ENCODE measurements around the gene SMOC2. TPM values are rescaled to one million over a fixed set of nuclear protein-coding genes. Genes with fewer than 3 reads are reported as not detected.

Gene SMOC2
- total RNA-seq, 4 donors from 2014 or later, result 5.8 to 14.5 (median 9.0) TPM

GRCh38 chr6:168545428-168545827 is 104.4 kb downstream of the SMOC2 start:
- WGBS, 2 donors (ENCODE audit: low coverage in 1 of 2), result 0 to 61% methylated on average over 1 to 6 of the region's 6 CpGs
- no peak for DNase-seq
- no peaks in the 10 kb centered on the region for H3K27me3 ChIP-seq
- no peak overlapping the region for H3K27ac ChIP-seq
- no peaks in the 10 kb centered on the region for H3K36me3 ChIP-seq
- H3K4me3 ChIP-seq, result no peak overlapping the region
- intact Hi-C loops (cut with DNase I; ENCODE audit: low total_unique reads), result no loop called here
- no peaks in the 10 kb centered on the region for H3K4me1 ChIP-seq
- in situ Hi-C loops (cut with MboI; ENCODE audit: low pct_ligation_motif_present in 1 of 4, low pct_unique_long_range_greater_than_20kb in 1 of 4, low sequenced_read_pairs in 3 of 4), result no loop called here
- H3K9me3 ChIP-seq, result no peaks in the 10 kb centered on the region
- TF ChIP-seq POLR2AphosphoS5 (IDR thresholded peaks at IDR 0.05) (no peak), EP300 (IDR thresholded peaks at IDR 0.05; ENCODE audit: low read depth) (no peak), POLR2A (IDR thresholded peaks at IDR 0.05) (no peak), CTCF (IDR thresholded peaks at IDR 0.05) (no peak)

GRCh38 chr6:168546151-168546550 is 105.2 kb downstream of the SMOC2 start:
- TF ChIP-seq POLR2A (IDR thresholded peaks at IDR 0.05), result no peak
- no peak for TF ChIP-seq EP300 (IDR thresholded peaks at IDR 0.05; ENCODE audit: low read depth)
- TF ChIP-seq CTCF (IDR thresholded peaks at IDR 0.05), result no peak
- TF ChIP-seq POLR2AphosphoS5 (IDR thresholded peaks at IDR 0.05), result no peak
- 91 to 92% methylated on average over 1 to 5 of the region's 5 CpGs for WGBS, 2 donors (ENCODE audit: low coverage in 1 of 2)
- H3K4me1 ChIP-seq, result no peaks in the 10 kb centered on the region
- no peak for DNase-seq
- no peak overlapping the region for H3K4me3 ChIP-seq
- no peaks in the 10 kb centered on the region for H3K27me3 ChIP-seq
- H3K27ac ChIP-seq, result no peak overlapping the region
- intact Hi-C loops (cut with DNase I; ENCODE audit: low total_unique reads) (no loop called here), in situ Hi-C loops (cut with MboI; ENCODE audit: low pct_ligation_motif_present in 1 of 4, low pct_unique_long_range_greater_than_20kb in 1 of 4, low sequenced_read_pairs in 3 of 4) (no loop called here)
- no peaks in the 10 kb centered on the region for H3K36me3 ChIP-seq
- no peaks in the 10 kb centered on the region for H3K9me3 ChIP-seq

GRCh38 chr6:168546730-168547129 is 105.7 kb downstream of the SMOC2 start:
- no peak overlapping the region for H3K27ac ChIP-seq
- 94% methylated on average over 10 of the region's 10 CpGs; no CpG with 5 or more reads in 1 of the 2 donors for WGBS, 2 donors (ENCODE audit: low coverage in 1 of 2)

GRCh38 chr6:168550326-168550725 is 109.3 kb downstream of the SMOC2 start:
- intact Hi-C loops (cut with DNase I; ENCODE audit: low total_unique reads) (no loop called here), in situ Hi-C loops (cut with MboI; ENCODE audit: low pct_ligation_motif_present in 1 of 4, low pct_unique_long_range_greater_than_20kb in 1 of 4, low sequenced_read_pairs in 3 of 4) (no loop called here)
- no peak for DNase-seq
- Histone ChIP-seq H3K36me3 (no peaks in the 10 kb centered on the region), H3K27me3 (no peaks in the 10 kb centered on the region), H3K27ac (no peak overlapping the region), H3K9me3 (no peaks in the 10 kb centered on the region), H3K4me3 (no peak overlapping the region), H3K4me1 (no peaks in the 10 kb centered on the region)
- 81 to 83% methylated on average over 7 to 8 of the region's 8 CpGs for WGBS, 2 donors (ENCODE audit: low coverage in 1 of 2)
- no peak for TF ChIP-seq POLR2AphosphoS5 (IDR thresholded peaks at IDR 0.05)

More at GRCh38 chr6:168546730-168547129, 105.7 kb downstream of the SMOC2 start:
- no peaks in the 10 kb centered on the region for H3K9me3 ChIP-seq
- intact Hi-C loops (cut with DNase I; ENCODE audit: low total_unique reads), result no loop called here
- no peaks in the 10 kb centered on the region for H3K36me3 ChIP-seq
- no peak for DNase-seq
- no peak overlapping the region for H3K4me3 ChIP-seq
- TF ChIP-seq CTCF (IDR thresholded peaks at IDR 0.05) (no peak), POLR2AphosphoS5 (IDR thresholded peaks at IDR 0.05) (no peak)
- no peaks in the 10 kb centered on the region for H3K27me3 ChIP-seq
- in situ Hi-C loops (cut with MboI; ENCODE audit: low pct_ligation_motif_present in 1 of 4, low pct_unique_long_range_greater_than_20kb in 1 of 4, low sequenced_read_pairs in 3 of 4), result no loop called here
- H3K4me1 ChIP-seq, result no peaks in the 10 kb centered on the region

GRCh38 chr6:168554472-168554871 is 113.5 kb downstream of the SMOC2 start:
- in situ Hi-C loops (cut with MboI; ENCODE audit: low pct_ligation_motif_present in 1 of 4, low pct_unique_long_range_greater_than_20kb in 1 of 4, low sequenced_read_pairs in 3 of 4) (no loop called here), intact Hi-C loops (cut with DNase I; ENCODE audit: low total_unique reads) (no loop called here)
- no peak overlapping the region for H3K27ac ChIP-seq
- no peaks in the 10 kb centered on the region for H3K27me3 ChIP-seq
- TF ChIP-seq CTCF (IDR thresholded peaks at IDR 0.05) (no peak), POLR2A (IDR thresholded peaks at IDR 0.05) (no peak), EP300 (IDR thresholded peaks at IDR 0.05; ENCODE audit: low read depth) (no peak), POLR2AphosphoS5 (IDR thresholded peaks at IDR 0.05) (no peak)
- no peak for DNase-seq
- no peak overlapping the region for H3K4me3 ChIP-seq
- no peaks in the 10 kb centered on the region for H3K9me3 ChIP-seq
- H3K36me3 ChIP-seq, result no peaks in the 10 kb centered on the region
- no peaks in the 10 kb centered on the region for H3K4me1 ChIP-seq
- 78 to 90% methylated on average over 4 to 10 of the region's 10 CpGs for WGBS, 2 donors (ENCODE audit: low coverage in 1 of 2)
